ENCODE measurements around the gene SLCO6A1.
A peak's percentile ranks its signal among the peaks of the same experiment; 100 is the strongest.
"Not testable (repeated sequence)": the region's sequence is repeated elsewhere in the genome, so short reads cannot be mapped to it uniquely, and the experiment has no call there.

The SLCO6A1 gene, protein sequence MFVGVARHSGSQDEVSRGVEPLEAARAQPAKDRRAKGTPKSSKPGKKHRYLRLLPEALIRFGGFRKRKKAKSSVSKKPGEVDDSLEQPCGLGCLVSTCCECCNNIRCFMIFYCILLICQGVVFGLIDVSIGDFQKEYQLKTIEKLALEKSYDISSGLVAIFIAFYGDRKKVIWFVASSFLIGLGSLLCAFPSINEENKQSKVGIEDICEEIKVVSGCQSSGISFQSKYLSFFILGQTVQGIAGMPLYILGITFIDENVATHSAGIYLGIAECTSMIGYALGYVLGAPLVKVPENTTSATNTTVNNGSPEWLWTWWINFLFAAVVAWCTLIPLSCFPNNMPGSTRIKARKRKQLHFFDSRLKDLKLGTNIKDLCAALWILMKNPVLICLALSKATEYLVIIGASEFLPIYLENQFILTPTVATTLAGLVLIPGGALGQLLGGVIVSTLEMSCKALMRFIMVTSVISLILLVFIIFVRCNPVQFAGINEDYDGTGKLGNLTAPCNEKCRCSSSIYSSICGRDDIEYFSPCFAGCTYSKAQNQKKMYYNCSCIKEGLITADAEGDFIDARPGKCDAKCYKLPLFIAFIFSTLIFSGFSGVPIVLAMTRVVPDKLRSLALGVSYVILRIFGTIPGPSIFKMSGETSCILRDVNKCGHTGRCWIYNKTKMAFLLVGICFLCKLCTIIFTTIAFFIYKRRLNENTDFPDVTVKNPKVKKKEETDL

DNA sequence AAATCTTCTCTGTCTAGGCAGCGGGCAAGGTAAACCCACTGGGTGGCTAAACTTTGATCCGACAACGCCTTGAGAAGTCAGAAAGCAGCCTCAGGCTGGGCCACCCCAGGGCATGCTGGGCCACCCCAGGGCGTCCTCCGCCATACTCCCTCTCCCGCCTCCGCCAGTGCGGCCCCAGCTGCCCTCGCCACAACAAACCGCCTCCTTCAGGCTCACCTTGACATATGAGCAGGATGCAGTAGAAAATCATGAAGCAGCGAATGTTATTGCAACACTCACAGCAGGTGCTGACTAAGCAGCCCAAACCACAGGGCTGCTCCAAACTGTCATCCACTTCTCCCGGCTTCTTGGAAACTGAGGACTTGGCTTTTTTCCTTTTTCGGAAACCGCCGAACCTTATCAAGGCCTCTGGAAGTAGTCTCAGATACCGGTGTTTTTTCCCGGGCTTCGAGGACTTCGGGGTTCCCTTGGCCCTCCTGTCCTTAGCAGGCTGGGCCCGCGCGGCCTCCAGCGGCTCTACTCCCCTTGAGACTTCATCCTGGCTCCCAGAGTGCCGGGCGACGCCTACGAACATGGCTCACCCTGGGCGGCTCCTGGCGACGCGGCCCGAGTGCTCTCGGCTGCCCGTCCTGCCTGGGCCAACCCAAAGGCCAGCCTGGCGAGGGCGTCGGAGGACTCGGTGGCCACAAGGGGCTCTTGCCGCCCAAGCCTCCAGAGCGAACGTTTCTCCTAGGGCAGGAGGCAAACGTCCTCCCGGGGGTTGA lies at the start of gene SLCO6A1:
TSS of gene SLCO6A1 (minus strand) at position 731 of the 764 bp plus-strand sequence. CDS start at position 574, 157 bp downstream.
- DNase-seq: no peak

DNA sequence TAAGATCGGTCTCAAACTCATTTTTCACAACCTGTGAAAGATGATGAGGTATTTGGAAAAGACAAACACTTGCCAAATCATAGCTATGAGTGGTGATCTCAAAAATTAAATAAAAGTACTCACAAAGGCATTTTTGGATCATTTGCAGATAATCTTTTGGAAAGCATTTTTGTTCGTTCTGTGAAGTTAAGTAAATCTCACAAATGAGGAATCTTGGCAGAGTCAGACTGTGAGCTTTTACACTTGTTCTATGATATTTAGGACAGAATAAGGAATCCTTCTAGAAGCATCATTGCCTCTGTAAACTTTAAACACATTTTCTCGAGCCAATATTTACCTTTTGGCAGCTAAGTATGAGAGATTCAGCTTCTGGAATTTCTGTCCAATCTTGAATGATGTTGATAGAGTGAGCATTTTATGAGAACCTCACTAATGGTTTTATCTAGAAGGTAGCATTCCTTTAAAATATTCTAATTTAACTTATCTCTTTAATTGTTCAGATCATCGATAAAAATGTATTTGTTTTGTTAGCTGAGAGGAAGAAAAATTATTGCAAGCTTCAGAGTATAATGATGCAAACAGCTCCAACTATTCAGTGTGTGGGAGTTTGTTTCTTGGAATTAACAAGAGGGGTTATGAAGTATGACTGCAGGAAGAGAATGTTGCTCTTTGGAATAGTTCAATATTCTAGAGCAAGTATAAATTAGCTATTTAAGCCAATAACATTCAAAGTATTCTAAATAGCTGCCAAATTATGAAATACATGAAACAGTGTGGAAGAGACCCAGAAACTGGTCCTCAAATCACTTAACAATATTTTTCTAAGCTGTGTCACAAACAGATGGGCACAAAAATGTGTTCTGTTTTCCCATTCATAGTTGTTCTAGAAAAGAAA lies 48.6 kb upstream of the SLCO6A1 start:
- DNase-seq: no peak

DNA sequence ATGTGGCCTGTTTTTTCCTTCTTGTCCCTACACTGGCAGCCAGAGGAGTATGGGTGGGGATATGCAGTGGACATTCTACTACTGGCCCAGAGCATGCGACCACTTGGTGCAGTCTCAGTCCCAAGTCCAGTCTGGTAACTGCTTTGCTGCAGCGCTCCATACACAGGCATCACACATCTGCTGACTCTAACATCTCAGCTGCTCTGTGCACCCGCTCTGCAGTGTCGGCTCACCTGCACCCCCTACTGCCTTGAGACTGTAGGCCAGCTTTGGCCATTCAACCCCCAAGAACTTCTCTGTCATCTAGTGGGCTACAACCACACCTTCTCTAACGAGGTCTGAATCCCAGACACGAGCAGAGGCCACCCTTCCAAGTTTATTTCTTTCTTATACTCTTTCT lies 46.4 kb upstream of the SLCO6A1 start:
- DNase-seq: peak in 1 of 2 experiments; percentile 29

DNA sequence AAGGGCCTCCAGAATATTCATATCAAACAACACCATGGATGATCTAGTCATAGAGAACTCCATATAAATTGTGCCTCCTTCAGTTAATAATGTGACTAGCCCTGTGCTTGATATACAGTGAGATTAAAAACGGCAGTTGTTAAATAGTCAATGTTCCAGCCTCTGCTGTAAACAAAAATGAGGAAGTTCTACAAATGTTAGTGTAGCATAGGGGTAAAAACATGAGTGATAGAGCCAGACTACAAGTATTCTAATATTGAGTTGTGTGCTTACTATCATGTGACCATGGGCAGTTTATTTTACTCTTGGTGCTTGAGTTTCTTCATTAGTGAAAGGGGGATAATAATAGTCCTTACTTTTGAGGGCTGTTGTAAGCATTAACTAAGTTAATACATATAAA lies 43.3 kb upstream of the SLCO6A1 start:
- DNase-seq: no peak

DNA sequence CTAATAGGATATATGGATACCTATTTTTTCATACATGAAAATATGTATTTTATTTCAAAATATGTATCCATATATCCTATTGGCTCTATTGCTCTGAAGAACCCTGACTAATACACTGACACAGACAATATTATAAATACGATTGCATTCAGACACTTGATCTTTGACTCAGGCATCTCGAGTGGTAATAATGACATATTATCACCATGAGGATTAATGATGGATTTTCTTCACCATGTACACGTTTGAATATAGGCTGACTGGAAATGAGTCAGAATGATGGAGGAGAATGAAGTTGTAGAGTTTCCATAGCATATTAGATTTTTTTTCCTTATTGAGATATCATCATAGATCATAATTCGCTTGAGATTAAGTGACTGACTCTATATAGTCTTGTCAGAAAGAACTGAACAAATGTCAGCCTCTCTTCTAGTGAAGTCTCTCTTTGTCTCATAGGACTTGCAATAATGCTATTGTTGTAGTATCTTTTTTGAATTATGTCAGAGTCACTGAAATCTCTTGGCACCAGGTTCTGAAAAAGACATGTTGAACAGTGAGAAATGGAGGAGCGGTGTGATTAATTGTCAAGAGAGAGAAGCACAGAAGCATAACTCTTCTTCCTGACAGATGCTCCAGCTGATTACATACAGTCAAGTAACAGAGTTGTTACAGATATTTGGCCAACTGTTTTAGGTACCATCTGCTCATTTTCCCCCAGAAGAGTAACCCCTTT lies 41.4 kb upstream of the SLCO6A1 start:
- DNase-seq: peak; percentile 78 to 86

DNA sequence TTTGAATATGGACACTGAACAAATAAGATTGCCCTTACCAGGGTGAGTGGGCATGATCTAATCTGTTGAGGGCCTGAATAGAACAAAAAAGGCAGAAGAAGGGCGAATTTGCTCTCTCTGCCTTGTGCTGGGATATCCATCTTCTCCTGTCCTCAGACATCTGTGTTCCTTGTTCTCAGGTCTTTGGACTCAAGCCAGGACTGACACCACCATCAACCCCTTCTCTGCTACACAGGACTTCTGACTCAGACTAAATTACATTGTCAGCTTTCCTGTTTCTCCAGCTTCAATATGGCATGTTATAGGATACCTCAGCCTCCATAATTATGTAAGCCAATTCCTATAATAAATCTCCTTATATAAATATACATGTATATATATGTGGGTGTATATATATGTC lies 40.8 kb upstream of the SLCO6A1 start:
- DNase-seq: peak; percentile 78 to 82

DNA sequence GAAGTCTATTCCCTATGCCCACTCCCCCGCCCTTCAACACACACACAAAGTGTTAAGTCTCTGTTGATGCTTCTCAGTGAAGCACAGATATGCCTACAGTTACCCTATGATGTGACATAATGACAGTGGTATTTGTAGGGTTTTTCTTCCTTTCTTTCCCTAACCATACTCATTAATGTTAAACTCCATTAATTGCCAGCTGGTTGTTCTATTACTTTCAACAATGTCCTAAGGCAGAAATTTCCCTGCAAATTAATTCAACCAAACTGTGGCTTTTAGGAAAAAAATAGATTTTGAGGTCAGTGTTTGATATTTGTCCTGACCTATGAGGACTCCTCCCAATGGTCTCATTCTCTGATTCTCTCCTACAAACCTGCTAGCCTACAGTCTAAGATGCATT lies 38.2 kb upstream of the SLCO6A1 start:
- DNase-seq: no peak

DNA sequence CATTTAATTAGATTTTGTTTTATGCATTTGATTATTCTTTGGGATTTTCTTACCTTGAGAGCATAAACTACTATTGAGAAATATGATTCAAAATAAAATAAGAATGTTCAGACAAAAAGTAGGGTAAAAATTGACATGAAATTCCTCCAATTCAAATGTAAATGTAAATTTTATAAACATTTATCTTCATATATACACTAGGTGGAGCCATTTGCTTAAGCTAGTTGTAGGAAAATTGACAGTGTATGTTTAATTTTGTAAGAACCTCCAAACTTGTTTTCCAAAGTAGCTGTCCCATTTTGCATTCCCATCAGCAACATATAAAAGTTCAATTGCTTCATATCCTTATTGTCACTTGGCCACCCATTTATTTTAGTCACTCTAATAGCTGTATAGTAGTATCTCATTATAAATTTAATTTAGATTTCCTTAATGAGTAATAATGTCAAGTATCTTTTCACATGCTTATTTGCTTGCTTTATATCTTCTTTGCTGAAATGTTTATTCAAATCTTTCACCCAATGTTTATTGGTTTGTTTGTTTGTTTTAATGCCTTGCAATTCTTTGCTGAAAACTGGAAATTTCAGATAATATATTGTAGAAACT lies 37.6 kb upstream of the SLCO6A1 start:
- DNase-seq: peak in 1 of 2 experiments; percentile 21

DNA sequence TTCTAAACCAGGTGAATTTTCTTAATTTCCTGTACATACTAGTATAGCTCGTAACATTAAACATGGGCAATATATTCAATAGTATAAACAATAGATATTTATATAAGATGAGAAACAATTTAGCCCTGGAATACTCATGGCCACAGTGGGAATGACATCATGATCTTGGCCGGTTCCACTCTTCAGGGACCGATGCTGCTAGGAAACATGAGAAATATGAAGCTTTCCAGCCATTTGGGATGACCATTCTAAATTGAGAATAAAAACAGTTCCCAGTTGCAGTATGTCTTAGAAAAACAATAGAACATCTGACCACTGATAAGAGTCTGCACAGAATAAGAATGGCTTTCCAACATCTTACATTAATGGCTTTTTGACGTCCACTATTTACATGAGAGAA lies 33.3 kb upstream of the SLCO6A1 start:
- no peak for DNase-seq

DNA sequence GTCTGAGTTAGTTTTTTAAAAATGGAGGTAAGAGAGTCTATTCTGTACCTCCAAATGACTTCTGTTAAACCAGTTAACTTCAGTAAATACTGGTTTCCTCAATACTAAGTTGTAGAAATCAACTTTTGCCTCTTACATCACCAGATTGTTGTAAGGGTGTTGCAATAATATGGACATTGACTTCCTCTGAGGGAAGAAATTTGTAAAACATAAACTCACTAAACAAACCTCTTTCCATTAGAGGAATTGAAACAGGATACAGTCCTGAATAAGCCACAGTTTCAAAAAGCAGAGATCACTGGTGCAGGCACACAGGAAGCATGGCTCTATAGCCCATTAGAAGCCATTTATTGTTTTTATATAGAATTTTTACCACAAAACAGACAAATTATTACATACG lies 32.7 kb upstream of the SLCO6A1 start:
- no peak for DNase-seq

DNA sequence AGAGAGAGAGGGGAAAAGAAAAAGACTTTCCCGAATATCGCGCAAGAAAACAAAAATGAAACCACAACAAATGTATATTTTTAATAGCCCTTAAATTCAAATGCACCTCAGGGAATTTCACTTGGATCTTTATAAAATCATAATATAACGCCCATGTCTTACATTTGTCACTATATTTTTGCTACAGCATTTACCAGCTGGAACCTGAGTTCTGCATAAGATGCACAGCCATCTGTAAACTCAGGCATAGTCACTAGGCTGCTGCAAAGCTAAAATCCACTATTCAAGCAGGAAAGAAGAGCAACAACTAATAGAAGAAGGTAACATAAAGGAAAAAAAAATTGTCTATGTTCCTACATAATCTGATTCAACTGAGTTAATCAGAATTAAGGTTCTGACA lies 30.6 kb upstream of the SLCO6A1 start:
- DNase-seq: no peak

DNA sequence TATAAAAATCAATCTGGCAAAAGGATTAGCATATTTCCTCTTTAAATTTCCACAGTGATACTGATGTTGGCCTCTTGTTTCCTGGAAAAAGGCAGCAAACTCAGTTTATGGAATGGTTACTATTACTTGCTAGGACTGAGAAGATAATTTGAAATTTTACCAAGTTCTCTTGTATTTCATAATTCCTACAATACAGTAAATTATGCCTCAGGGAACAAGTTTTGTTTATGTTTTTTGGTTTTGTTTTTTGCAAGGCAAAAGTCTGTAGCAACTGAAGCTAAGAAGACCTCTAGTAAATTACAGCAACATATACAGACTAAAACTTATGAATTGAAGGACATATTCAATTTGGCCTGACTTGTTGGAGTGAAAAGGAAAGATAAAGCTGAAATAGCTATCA lies 30.2 kb upstream of the SLCO6A1 start:
- no peak for DNase-seq

DNA sequence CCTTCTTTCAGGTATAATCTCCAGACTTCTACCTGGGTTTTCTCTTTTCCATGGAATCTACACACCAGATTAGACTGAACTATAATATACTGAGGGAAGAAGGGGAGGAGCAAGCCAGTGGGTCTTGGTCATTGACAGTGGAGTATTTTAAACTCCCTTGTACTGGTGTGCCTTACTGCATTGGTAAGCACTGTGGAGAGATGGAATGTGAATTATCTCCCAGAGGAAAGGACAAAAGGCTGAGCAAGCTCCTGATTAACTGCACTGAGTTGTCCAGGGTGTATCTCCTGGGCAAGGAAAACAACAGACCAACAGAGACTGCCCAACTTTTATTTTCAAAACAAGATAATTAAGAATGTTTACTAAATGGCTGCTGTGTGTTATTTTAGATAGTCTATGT lies 29.8 kb upstream of the SLCO6A1 start:
- DNase-seq: no peak

DNA sequence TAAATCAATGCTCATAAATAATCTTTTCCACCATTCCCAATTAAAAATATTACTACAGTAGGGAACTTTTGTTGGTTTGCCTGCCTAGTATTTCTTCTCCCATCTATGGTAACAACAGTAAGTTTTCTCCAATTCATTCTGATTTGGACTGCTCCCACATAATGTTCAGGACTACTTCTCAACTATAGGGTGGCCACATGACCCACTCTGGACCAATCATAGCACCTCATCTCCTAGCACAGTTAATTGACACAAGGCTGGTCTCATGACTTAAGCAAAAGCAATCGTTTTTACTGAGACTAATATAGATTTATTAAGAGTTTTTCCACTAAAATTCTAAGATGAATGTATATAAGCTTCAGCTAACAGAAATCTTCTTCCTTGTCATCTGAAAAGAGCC lies 28.7 kb upstream of the SLCO6A1 start:
- no peak for DNase-seq

DNA sequence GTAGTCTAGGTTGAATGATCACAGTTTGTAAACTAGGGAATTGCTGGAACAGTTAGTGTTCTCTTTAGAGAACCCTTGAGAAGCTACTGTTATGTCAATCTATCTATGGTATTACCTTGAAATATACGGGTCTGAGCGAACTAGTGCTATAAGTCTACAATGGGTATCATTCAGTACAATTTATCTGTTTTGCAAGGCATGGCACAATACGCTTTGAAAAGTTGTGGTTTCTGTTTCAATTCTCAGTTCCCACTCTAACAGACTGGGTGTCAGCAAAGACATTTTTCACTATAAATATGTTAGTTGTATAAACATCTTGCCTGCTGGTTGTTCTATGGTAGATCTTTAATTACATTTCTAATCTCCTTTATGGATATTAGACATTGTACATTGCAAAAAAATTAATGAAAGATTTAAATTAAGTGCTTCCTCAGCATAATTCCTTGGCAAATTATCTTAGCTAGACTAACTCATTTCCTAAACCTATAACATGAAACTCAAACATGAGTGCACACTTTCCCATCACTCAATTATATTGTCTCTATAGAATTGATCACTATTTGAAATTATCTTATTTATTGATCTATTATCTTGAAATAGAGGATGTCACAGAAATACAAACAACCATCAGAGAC lies 24.9 kb upstream of the SLCO6A1 start:
- no peak for DNase-seq

DNA sequence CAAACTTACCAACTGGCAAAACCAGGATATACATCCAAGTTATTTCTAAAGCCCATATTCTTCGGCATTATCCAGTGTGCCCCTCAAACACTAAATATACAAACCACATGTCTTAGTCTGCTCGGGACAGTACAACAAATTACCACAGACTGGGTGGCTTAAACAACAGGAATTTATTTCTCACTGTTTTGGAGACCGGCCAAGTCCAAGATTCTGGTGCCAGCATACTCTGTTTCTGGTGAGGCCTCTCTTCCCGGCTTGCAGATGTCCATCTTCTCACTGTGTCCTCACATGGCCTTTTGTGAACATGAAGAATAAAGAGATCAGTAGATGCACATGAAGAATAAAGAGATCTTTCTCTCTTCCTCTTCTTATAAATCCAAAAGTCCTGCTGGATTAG lies 12.9 kb upstream of the SLCO6A1 start:
- DNase-seq: no peak

DNA sequence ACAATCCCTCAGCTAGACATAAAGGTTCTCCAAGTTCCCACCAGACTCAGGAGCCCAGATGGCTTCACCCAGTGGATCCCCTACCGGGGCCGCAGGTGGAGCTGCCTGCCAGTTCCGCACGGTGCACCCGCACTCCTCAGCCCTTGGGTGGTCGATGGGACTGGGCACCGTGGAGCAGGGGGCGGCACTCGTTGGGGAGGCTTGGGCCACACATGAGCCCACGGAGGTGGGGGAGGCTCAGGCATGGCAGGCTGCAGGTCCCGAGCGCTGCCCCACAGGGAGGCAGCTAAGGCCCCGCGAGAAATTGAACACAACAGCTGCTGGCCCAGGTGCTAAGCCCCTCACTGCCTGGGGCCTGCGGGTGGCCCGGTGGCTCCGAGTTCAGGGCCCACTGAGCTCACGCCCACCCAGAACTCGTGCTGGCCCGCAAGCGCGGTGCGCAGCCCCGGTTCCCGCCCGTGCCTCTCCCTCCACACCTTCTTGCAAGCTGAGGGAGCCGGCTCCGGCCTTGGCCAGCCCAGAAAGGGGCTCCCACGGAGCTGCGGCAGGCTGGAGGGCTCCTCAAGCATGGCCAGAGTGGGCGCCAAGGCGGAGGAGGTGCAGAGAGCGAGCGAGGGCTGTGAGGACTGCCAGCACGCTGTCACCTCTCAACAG lies 7.4 kb downstream of the SLCO6A1 start:
- not testable (repeated sequence) for DNase-seq

DNA sequence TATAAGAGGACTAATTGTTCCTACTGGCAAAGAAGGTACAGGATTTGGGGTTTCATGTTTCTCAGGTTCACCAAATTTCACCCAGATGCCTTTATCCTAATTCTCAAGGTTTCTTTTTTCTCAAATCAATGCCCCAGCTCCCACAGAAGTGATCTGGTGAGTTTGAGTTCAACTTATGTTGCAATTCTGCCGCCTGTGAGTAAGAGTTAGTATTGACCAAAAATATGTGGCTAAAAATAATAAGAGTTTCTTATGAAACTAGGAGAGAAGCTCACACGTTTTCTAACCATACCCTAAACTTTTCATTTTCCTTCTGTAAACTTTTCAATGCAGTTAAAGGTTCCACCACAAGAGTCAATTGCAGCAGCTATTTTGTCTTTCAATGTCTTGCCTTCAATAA lies 15.1 kb downstream of the SLCO6A1 start:
- DNase-seq: no peak

DNA sequence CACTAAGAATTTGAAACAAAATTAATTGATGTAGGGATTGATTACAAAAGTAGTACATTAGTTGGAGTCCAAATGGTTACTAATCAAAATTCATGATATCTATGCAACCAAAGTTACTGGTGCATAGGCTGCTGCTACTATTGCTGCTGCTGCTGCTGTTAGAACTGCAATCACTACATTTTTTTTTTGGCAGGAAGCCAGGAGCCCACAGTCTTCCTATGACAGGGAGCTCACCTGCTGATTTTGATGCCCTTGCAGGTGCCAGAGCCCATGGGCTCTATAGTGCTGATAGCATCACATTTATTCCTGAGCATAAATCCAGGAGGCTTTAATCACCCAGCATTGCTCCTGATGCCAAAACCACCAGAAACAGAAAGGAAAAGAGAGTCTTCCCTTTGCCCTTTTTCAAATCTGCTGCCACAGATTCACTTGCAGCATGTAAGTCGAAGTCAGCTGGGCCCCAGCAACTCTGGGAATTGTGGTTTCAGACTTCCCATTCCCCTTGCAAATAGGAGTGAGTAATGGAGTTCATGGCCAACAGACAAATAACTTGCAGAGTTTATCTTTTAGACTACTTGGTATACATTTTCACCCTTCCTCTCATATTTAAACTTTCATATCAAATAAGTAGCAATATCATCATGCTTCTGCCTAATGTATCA lies 17.6 kb downstream of the SLCO6A1 start:
- DNase-seq: peak; percentile 11 to 49

DNA sequence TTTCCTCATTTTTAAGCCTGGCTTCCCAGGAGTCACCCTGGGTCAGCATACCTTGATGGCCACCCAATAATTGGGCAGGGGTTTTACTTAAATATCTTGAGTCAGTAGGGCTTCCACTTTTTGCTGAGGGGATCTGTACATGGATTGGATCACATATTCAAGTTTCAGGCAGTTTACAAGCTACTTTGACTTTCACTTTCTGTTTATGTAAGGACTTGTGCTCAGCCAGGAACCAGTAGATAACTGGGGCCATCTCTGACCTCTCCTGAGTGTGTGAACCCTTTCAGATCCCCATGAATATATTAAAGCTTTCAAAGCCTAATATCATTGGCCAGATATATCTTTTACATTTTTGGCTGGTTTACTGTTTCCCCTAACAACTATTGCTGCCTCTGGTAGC lies 45.1 kb downstream of the SLCO6A1 start:
- no peak for DNase-seq

Data from SHP77 (cell line).